ENCODE measurements around the gene SERPINB8.

The SERPINB8 gene

DNA sequence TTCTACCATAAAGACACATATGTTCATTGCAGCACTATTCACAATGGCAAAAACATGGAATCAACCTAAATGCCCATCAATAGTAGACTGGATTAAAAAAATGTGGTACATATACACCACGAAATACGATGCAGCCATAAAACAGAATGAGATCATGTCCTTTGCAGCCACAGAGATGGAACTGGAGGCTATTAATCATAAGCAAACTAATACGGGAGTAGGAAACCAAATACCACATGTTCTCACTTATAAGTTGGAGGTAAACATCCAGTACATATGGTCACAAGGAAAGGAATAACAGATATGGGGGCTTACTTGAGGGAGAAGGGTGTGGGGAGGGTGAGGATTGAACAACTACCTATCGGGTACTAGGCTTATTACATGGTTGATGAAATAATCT is 13.1 kb upstream of the SERPINB8 start:
- no peak overlapping the region for H3K4me3 ChIP-seq (ENCODE audit: low read depth, low read length)
- TF ChIP-seq, protein P1, sequence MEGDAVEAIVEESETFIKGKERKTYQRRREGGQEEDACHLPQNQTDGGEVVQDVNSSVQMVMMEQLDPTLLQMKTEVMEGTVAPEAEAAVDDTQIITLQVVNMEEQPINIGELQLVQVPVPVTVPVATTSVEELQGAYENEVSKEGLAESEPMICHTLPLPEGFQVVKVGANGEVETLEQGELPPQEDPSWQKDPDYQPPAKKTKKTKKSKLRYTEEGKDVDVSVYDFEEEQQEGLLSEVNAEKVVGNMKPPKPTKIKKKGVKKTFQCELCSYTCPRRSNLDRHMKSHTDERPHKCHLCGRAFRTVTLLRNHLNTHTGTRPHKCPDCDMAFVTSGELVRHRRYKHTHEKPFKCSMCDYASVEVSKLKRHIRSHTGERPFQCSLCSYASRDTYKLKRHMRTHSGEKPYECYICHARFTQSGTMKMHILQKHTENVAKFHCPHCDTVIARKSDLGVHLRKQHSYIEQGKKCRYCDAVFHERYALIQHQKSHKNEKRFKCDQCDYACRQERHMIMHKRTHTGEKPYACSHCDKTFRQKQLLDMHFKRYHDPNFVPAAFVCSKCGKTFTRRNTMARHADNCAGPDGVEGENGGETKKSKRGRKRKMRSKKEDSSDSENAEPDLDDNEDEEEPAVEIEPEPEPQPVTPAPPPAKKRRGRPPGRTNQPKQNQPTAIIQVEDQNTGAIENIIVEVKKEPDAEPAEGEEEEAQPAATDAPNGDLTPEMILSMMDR (IDR thresholded peaks at IDR 0.05; ENCODE audit: low read depth, low read length): no peak

DNA sequence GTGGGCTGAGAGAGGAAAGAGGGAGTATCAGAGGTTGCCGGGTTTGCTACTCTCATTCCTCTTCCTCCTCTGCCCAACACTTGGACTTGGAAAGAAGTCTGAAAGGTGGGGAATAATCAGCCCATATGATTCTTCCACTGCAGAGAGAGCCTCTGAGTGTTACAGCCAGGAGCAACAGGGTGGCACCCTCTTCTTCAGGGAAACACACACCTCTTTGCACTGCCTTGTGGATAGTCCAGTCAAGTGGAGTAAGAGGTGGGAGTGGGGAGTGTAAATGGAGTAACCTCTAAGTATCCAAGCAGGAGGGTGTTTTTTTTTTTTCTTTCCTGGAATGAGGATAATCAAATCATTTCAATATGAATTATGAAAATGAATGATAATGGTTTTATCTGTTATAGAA is 9.0 kb upstream of the SERPINB8 start:
- no peak overlapping the region for H3K4me3 ChIP-seq (ENCODE audit: low read depth, low read length)
- TF ChIP-seq, protein P1 (IDR thresholded peaks at IDR 0.05; ENCODE audit: low read depth, low read length): no peak

DNA sequence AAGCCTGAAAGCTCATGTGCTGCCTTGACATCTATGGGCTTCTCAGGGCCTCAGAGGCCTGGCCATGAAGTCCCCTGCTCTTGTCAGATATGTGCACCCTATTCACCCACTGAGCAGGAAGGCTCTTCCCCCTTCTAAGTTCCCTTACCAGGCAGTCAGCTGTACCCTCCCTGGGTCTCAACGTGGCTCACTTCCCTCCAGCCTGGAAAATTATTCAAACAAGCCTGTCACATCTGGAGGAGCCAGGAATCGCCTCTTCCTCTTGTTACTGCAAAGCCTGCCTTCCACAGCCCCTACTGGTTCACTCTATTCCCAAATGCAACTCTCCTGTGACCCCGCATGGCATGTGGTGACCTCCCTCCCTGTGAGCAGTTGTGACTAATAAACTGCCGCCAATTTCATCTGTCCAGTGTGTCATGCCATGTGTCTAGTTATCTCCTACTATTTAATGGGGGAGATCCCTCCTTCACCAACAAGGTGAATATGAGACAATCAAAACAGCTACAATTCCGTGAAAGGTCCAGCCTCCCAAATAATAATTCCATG is 8.4 kb upstream of the SERPINB8 start:
- no peak overlapping the region for H3K4me3 ChIP-seq (ENCODE audit: low read depth, low read length)
- TF ChIP-seq, protein P1 (IDR thresholded peaks at IDR 0.05; ENCODE audit: low read depth, low read length): no peak

DNA sequence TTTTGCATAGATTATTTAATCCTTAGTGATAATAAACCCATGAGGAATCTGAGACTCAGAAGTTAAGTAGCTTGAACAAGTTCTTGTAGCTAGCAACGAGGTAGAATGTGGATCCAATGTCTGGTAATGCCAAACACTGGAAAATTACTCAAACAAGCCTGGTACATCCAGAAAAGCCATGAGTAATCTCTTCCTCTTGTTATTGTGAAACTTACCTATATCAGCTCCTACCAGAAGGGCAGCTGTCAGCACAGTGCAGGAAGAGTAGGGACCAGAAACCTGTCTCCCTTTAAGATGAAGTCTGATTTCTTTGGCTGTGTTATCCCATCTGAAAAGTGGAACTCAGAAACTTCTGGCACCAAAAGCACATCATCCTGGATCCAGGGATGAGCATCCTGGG is 7.7 kb upstream of the SERPINB8 start:
- TF ChIP-seq, protein P1 (IDR thresholded peaks at IDR 0.05; ENCODE audit: low read depth, low read length): no peak
- H3K4me3 ChIP-seq (ENCODE audit: low read depth, low read length): no peak overlapping the region

DNA sequence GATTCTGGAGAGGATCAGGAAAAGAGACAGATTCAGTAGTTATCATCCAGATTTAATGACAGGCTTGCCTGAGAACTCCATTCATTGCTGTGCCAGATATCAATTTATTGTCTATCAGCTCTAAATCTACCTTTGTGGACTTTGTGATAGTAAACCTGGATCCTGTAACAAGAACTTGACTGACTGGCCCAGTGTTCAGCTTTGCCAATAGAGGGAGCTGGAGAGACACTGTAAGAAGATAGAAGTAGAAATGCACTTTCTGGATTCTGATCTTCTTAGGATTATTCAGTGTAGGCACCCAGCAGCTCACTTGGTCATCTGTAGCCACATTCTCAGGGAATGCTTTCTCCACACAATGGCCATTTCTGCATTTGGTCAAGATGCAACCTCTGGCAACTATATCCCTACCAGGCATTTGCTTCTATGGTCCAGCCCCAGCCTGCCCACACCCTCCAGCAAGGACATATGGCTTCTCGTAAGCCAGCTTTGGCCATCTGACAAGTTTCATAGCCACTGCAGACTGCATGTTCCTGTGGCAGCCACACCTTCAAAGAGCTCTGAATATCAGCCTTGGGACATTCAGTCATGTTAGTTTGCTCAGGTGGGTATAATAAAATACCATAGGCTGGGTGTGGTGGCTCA is 6.1 kb upstream of the SERPINB8 start:
- TF ChIP-seq, protein P1 (IDR thresholded peaks at IDR 0.05; ENCODE audit: low read depth, low read length): peak; percentile 86
- H3K4me3 ChIP-seq (ENCODE audit: low read depth, low read length): no peak overlapping the region

DNA sequence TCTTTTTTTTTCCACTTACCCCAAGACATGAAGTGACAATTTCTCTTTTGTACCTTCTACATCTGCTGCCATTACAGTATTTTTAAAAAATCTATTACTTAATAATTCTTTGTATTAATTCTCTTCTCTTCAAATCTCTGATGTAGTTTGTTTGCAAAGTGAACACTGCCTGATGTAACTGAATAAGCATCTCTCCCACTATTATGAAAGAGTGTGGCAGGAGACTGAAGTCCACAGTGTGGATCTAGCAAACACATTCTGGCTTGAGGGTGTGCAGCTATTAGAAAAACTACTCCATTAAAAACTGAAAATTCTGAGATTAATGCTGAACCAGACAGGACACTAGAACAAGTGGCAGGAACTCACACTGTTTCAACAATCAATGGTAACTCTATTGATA is 5.0 kb upstream of the SERPINB8 start:
- H3K4me3 ChIP-seq (ENCODE audit: low read depth, low read length): no peak overlapping the region
- TF ChIP-seq, protein P1 (IDR thresholded peaks at IDR 0.05; ENCODE audit: low read depth, low read length): no peak

DNA sequence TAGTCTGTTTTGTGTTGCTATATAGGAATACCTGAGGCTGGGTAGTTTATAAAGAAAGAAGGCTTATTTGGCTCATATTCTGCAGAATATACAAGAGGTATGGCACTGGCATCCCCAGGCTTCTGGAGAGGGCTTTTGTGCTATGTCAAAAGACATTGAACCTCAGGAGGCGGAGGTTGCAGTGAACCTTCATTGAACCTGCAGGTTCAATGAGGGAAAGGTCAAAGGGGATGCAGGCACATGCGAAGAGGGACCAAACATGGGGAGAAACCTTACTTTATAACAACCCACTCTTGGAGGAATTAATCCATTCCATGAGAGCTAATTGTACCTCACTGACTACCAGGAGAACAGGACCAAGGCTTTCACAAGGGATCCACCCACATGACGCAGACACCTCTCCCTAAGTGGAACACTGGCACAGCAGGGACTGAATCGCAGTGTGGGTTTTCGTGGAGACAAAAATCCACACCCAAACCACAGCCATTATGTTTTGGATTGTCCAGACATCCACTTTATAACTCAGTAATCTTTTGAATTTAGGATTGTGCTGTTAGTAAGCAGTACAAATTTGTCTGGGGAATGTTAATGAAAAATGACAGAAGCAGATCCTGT is 4.1 kb upstream of the SERPINB8 start:
- TF ChIP-seq, protein P1 (IDR thresholded peaks at IDR 0.05; ENCODE audit: low read depth, low read length): no peak

More for the DNA sequence above, 4.1 kb upstream of the SERPINB8 start:
- no peak overlapping the region for H3K4me3 ChIP-seq (ENCODE audit: low read depth, low read length)
